Skeletal muscle tissue (tissue), 4 donors: ENCODE data around the gene CNN3. TPM values are rescaled to one million over a fixed set of nuclear protein-coding genes. Genes with fewer than 3 reads are reported as not detected.

Experiments used
- H3K27ac ChIP-seq: one replicate; pipeline ENCODE4 v1.7.0; 2013; ENCODE audit warnings: mild to moderate bottlenecking, low read depth, low read length, inconsistent platforms
- H3K27me3 ChIP-seq, 3 donors: one replicate each; pipeline ENCODE4 v1.7.0; 2013; ENCODE audit warnings: low read length in 3 of 3; ENCODE audit not compliant: control insufficient read depth in 3 of 3, insufficient read depth in 3 of 3
- H3K36me3 ChIP-seq, 3 donors: one replicate each; pipeline ENCODE4 v1.7.0; 2013; ENCODE audit warnings: low read length in 3 of 3; ENCODE audit not compliant: control insufficient read depth in 3 of 3, insufficient read depth in 3 of 3
- H3K4me1 ChIP-seq, 3 donors: one replicate each; pipeline ENCODE4 v1.7.0; 2013; ENCODE audit warnings: low read length in 3 of 3, mild to moderate bottlenecking in 3 of 3; ENCODE audit not compliant: control insufficient read depth in 3 of 3, insufficient read depth in 3 of 3
- H3K4me3 ChIP-seq, 3 donors: one replicate each; pipeline ENCODE4 v1.7.0; 2013; ENCODE audit warnings: low read length in 3 of 3
- H3K9ac ChIP-seq, 3 donors: one replicate each; pipeline ENCODE4 v1.7.0; 2013; ENCODE audit warnings: low read length in 3 of 3, mild to moderate bottlenecking in 3 of 3, moderate library complexity in 2 of 3, low read depth in 1 of 3
- H3K9me3 ChIP-seq, 3 donors: one replicate each; pipeline ENCODE4 v1.7.0; 2013; ENCODE audit warnings: low read length in 3 of 3; ENCODE audit not compliant: control insufficient read depth in 3 of 3
- total RNA-seq: library from RNA; depleted of rRNA; stranded (reverse); fragments of >200 nt; gene quantifications from one replicate; pipeline ENCODE4 v1.2.3, GENCODE V29; 2014
- donor health status: Osteomylitis.

Gene CNN3
- total RNA-seq, 1 donor from 2014 or later, result 198 TPM

- Histone ChIP-seq H3K4me3 (no peak overlapping the region), H3K4me1 (peaks cover 0 to 4% (median 2%) of the 10 kb centered on the region in 3 donors), H3K27me3 (no peaks in the 10 kb centered on the region), H3K27ac (peak overlapping the region; percentile 68), H3K9ac (peak overlapping the region in 1 of 3 donors; percentile 62), H3K9me3 (no peaks in the 10 kb centered on the region), H3K36me3 (no peaks in the 10 kb centered on the region)
These were observed 35.1 kb upstream of the CNN3 start for GRCh38 chr1:94961988-94962387.

- Histone ChIP-seq H3K9ac (no peak overlapping the region), H3K9me3 (no peaks in the 10 kb centered on the region), H3K36me3 (no peaks in the 10 kb centered on the region), H3K27ac (no peak overlapping the region), H3K4me3 (no peak overlapping the region), H3K27me3 (no peaks in the 10 kb centered on the region), H3K4me1 (peaks cover 0 to 4% (median 2%) of the 10 kb centered on the region in 3 donors)
These were observed 34.7 kb upstream of the CNN3 start for GRCh38 chr1:94961582-94961981.

GRCh38 chr1:94958081-94958480, 31.2 kb upstream of the CNN3 start:
- no peaks in the 10 kb centered on the region for H3K9me3 ChIP-seq
- no peak overlapping the region for H3K4me3 ChIP-seq
- H3K9ac ChIP-seq, result no peak overlapping the region
- H3K4me1 ChIP-seq, result peaks cover under 1 to 10% (median 4%) of the 10 kb centered on the region in 3 donors
- no peaks in the 10 kb centered on the region for H3K36me3 ChIP-seq
- H3K27me3 ChIP-seq, result no peaks in the 10 kb centered on the region
- no peak overlapping the region for H3K27ac ChIP-seq

GRCh38 chr1:94955767-94956632, 29.1 kb upstream of the CNN3 start:
- Histone ChIP-seq H3K4me3 (no peak overlapping the region), H3K36me3 (no peaks in the 10 kb centered on the region), H3K9me3 (no peaks in the 10 kb centered on the region), H3K27ac (no peak overlapping the region), H3K9ac (no peak overlapping the region), H3K4me1 (peaks cover 0 to 8% (median 4%) of the 10 kb centered on the region in 3 donors), H3K27me3 (no peaks in the 10 kb centered on the region)

GRCh38 chr1:94954263-94955220, 27.6 kb upstream of the CNN3 start:
- Histone ChIP-seq H3K4me1 (peaks cover 0 to 8% (median 4%) of the 10 kb centered on the region in 3 donors), H3K9ac (no peak overlapping the region), H3K27ac (peak overlapping the region; percentile 21), H3K9me3 (no peaks in the 10 kb centered on the region), H3K4me3 (no peak overlapping the region), H3K36me3 (no peaks in the 10 kb centered on the region), H3K27me3 (no peaks in the 10 kb centered on the region)

GRCh38 chr1:94953746-94954145, 26.8 kb upstream of the CNN3 start:
- H3K4me1 ChIP-seq, result peaks cover 0 to 8% (median 4%) of the 10 kb centered on the region in 3 donors
- H3K27me3 ChIP-seq, result no peaks in the 10 kb centered on the region
- no peaks in the 10 kb centered on the region for H3K36me3 ChIP-seq
- no peak overlapping the region for H3K4me3 ChIP-seq
- H3K9ac ChIP-seq, result no peak overlapping the region
- no peak overlapping the region for H3K27ac ChIP-seq
- H3K9me3 ChIP-seq, result no peaks in the 10 kb centered on the region

GRCh38 chr1:94953107-94953506, 26.2 kb upstream of the CNN3 start:
- peaks cover 0 to 8% (median 4%) of the 10 kb centered on the region in 3 donors for H3K4me1 ChIP-seq
- no peak overlapping the region for H3K4me3 ChIP-seq
- H3K9me3 ChIP-seq, result no peaks in the 10 kb centered on the region
- no peaks in the 10 kb centered on the region for H3K36me3 ChIP-seq
- H3K27me3 ChIP-seq, result no peaks in the 10 kb centered on the region
- no peak overlapping the region for H3K27ac ChIP-seq
- H3K9ac ChIP-seq, result no peak overlapping the region

- Histone ChIP-seq H3K9ac (no peak overlapping the region), H3K4me1 (peaks cover 0 to 8% (median 4%) of the 10 kb centered on the region in 3 donors), H3K36me3 (no peaks in the 10 kb centered on the region), H3K4me3 (no peak overlapping the region), H3K27ac (no peak overlapping the region), H3K27me3 (no peaks in the 10 kb centered on the region), H3K9me3 (no peaks in the 10 kb centered on the region)
These were observed 25.6 kb upstream of the CNN3 start for GRCh38 chr1:94952539-94952938.

- H3K36me3 ChIP-seq, result no peaks in the 10 kb centered on the region
- no peak overlapping the region for H3K27ac ChIP-seq
- H3K9me3 ChIP-seq, result no peaks in the 10 kb centered on the region
- peaks cover 0 to 8% (median 4%) of the 10 kb centered on the region in 3 donors for H3K4me1 ChIP-seq
- H3K9ac ChIP-seq, result no peak overlapping the region
- no peaks in the 10 kb centered on the region for H3K27me3 ChIP-seq
- no peak overlapping the region for H3K4me3 ChIP-seq
These were observed 24.7 kb upstream of the CNN3 start for GRCh38 chr1:94951509-94952208.
